ENCODE data around the gene PRODH2. TPM values are rescaled to one million over a fixed set of nuclear protein-coding genes. Genes with fewer than 3 reads are reported as not detected.

The PRODH2 gene
- total and polyA plus RNA-seq, 2 of the 13 experiments (the other 11 are each of a cell fraction or from before 2014, with no cell fraction given), result 86.7 to 118 TPM

- TF ChIP-seq, protein P1, sequence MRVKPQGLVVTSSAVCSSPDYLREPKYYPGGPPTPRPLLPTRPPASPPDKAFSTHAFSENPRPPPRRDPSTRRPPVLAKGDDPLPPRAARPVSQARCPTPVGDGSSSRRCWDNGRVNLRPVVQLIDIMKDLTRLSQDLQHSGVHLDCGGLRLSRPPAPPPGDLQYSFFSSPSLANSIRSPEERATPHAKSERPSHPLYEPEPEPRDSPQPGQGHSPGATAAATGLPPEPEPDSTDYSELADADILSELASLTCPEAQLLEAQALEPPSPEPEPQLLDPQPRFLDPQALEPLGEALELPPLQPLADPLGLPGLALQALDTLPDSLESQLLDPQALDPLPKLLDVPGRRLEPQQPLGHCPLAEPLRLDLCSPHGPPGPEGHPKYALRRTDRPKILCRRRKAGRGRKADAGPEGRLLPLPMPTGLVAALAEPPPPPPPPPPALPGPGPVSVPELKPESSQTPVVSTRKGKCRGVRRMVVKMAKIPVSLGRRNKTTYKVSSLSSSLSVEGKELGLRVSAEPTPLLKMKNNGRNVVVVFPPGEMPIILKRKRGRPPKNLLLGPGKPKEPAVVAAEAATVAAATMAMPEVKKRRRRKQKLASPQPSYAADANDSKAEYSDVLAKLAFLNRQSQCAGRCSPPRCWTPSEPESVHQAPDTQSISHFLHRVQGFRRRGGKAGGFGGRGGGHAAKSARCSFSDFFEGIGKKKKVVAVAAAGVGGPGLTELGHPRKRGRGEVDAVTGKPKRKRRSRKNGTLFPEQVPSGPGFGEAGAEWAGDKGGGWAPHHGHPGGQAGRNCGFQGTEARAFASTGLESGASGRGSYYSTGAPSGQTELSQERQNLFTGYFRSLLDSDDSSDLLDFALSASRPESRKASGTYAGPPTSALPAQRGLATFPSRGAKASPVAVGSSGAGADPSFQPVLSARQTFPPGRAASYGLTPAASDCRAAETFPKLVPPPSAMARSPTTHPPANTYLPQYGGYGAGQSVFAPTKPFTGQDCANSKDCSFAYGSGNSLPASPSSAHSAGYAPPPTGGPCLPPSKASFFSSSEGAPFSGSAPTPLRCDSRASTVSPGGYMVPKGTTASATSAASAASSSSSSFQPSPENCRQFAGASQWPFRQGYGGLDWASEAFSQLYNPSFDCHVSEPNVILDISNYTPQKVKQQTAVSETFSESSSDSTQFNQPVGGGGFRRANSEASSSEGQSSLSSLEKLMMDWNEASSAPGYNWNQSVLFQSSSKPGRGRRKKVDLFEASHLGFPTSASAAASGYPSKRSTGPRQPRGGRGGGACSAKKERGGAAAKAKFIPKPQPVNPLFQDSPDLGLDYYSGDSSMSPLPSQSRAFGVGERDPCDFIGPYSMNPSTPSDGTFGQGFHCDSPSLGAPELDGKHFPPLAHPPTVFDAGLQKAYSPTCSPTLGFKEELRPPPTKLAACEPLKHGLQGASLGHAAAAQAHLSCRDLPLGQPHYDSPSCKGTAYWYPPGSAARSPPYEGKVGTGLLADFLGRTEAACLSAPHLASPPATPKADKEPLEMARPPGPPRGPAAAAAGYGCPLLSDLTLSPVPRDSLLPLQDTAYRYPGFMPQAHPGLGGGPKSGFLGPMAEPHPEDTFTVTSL (CRISPR knock-in tag; IDR thresholded peaks at IDR 0.05; ENCODE audit: borderline replicate concordance), result peak; percentile 56; the same call in 1 of the 2 replicates
- no peak for TF ChIP-seq GTF3A (CRISPR knock-in tag; conservative IDR thresholded peaks at IDR 0.05)
- 0 out of 2 replicates have a peak, but pooled peaks have one; percentile 66 for TF ChIP-seq SP140L (CRISPR knock-in tag; IDR thresholded peaks at IDR 0.05; ENCODE audit: borderline replicate concordance)
- TF ChIP-seq, protein P2, sequence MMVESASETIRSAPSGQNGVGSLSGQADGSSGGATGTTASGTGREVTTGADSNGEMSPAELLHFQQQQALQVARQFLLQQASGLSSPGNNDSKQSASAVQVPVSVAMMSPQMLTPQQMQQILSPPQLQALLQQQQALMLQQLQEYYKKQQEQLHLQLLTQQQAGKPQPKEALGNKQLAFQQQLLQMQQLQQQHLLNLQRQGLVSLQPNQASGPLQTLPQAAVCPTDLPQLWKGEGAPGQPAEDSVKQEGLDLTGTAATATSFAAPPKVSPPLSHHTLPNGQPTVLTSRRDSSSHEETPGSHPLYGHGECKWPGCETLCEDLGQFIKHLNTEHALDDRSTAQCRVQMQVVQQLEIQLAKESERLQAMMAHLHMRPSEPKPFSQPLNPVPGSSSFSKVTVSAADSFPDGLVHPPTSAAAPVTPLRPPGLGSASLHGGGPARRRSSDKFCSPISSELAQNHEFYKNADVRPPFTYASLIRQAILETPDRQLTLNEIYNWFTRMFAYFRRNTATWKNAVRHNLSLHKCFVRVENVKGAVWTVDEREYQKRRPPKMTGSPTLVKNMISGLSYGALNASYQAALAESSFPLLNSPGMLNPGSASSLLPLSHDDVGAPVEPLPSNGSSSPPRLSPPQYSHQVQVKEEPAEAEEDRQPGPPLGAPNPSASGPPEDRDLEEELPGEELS (CRISPR knock-in tag; IDR thresholded peaks at IDR 0.05), result peak; percentile 58
- TF ChIP-seq ZNF468 (CRISPR knock-in tag; IDR thresholded peaks at IDR 0.05), result no peak
- no peak for TF ChIP-seq IKZF1 (IDR thresholded peaks at IDR 0.05)
- peak in 1 of 2 experiments; percentile 67; a peak in 2 of 4 replicates for TF ChIP-seq EP300 (IDR thresholded peaks at IDR 0.05; ENCODE audit: low read depth in 2 of 2, low read length in 2 of 2)
- no peak for TF ChIP-seq EP300 (CRISPR knock-in tag; IDR thresholded peaks at IDR 0.05; ENCODE audit: borderline replicate concordance)
- TF ChIP-seq GPN1 (CRISPR knock-in tag; IDR thresholded peaks at IDR 0.05; ENCODE audit: borderline replicate concordance), result peak; percentile 11; the same call in 1 of the 2 replicates
- TF ChIP-seq, protein P3, sequence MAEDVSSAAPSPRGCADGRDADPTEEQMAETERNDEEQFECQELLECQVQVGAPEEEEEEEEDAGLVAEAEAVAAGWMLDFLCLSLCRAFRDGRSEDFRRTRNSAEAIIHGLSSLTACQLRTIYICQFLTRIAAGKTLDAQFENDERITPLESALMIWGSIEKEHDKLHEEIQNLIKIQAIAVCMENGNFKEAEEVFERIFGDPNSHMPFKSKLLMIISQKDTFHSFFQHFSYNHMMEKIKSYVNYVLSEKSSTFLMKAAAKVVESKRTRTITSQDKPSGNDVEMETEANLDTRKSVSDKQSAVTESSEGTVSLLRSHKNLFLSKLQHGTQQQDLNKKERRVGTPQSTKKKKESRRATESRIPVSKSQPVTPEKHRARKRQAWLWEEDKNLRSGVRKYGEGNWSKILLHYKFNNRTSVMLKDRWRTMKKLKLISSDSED (CRISPR knock-in tag; IDR thresholded peaks at IDR 0.05), result no peak
- TF ChIP-seq HIC2 (CRISPR knock-in tag; IDR thresholded peaks at IDR 0.05; ENCODE audit: low read depth), result peak; percentile 86
- no peak for TF ChIP-seq FOXM1 (CRISPR knock-in tag; IDR thresholded peaks at IDR 0.05)
- TF ChIP-seq RNF2 (conservative IDR thresholded peaks at IDR 0.05; ENCODE audit: low read depth), result no peak
- peak; percentile 54; the same call in 1 of the 2 replicates for TF ChIP-seq GATAD1 (CRISPR knock-in tag; IDR thresholded peaks at IDR 0.05)
Observed at GRCh38 chr19:35812220-35813042, at the start of gene PRODH2 (continued).
